GM23338 (cell line): ENCODE measurements around the gene SUPT3H. TPM values are rescaled to one million over a fixed set of nuclear protein-coding genes. Genes with fewer than 3 reads are reported as not detected.

Experiments used
- ATAC-seq: fragments of 200-7000 bp; cut with Tn5 transposase; 3 replicates; pipeline ENCODE4 v1.9.1; 2020
- DNase-seq: peaks from one replicate; pipeline ENCODE4 v3.0.0-alpha.2; 2015; ENCODE audit warnings: low spot score
- H2AFZ ChIP-seq: fragments of 200-600 bp; sonication (generic); 2 replicates; pipeline ENCODE4 v1.8.0; 2016; ENCODE audit warnings: antibody characterized with exemption, mild to moderate bottlenecking, moderate library complexity
- H3F3A ChIP-seq: fragments of 200-600 bp; sonication (generic); replicated peaks from 2 replicates; pipeline ENCODE4 v1.8.0; 2017; ENCODE audit warnings: antibody characterized with exemption, mixed run types, low read depth
- H3K27ac ChIP-seq: fragments of 200-600 bp; sonication (generic); 2 replicates; pipeline ENCODE4 v1.6.1; 2016; ENCODE audit warnings: low read depth
- H3K27me3 ChIP-seq: fragments of 200-600 bp; sonication (generic); 2 replicates; pipeline ENCODE4 v1.8.0; 2016; ENCODE audit warnings: mild to moderate bottlenecking, mixed run types, moderate library complexity; ENCODE audit not compliant: insufficient read depth
- H3K36me3 ChIP-seq: fragments of 200-600 bp; sonication (generic); 2 replicates; pipeline ENCODE4 v1.8.0; 2016; ENCODE audit warnings: mild to moderate bottlenecking; ENCODE audit not compliant: insufficient read depth
- H3K4me1 ChIP-seq: fragments of 200-600 bp; sonication (generic); 2 replicates; pipeline ENCODE4 v1.8.0; 2016; ENCODE audit warnings: mild to moderate bottlenecking, moderate library complexity; ENCODE audit not compliant: insufficient read depth
- H3K4me2 ChIP-seq: fragments of 200-600 bp; sonication (generic); 2 replicates; pipeline ENCODE4 v1.7.1; 2017; ENCODE audit warnings: mixed run types
- H3K4me3 ChIP-seq: fragments of 200-600 bp; sonication (generic); 2 replicates; pipeline ENCODE4 v1.6.1; 2016; ENCODE audit warnings: mixed run types
- H3K79me2 ChIP-seq: fragments of 200-600 bp; sonication (generic); replicated peaks from 2 replicates; pipeline ENCODE4 v1.8.0; 2017; ENCODE audit warnings: mild to moderate bottlenecking; ENCODE audit not compliant: insufficient read depth
- H3K9me2 ChIP-seq: fragments of 200-600 bp; sonication (generic); 2 replicates; pipeline ENCODE4 v1.8.0; 2017; ENCODE audit not compliant: insufficient read depth
- H4K20me1 ChIP-seq: fragments of 200-600 bp; sonication (generic); replicated peaks from 2 replicates; pipeline ENCODE4 v1.8.0; 2017; ENCODE audit warnings: mild to moderate bottlenecking; ENCODE audit not compliant: insufficient read depth
- H3K27ac Mint-ChIP-seq: 2 replicates; pipeline ENCODE4 v1.8.0; 2020; ENCODE audit warnings: inconsistent platforms, mild to moderate bottlenecking, moderate library complexity, mixed read lengths
- H3K27me3 Mint-ChIP-seq: 3 replicates; pipeline ENCODE4 v1.8.0; 2022; ENCODE audit warnings: low read depth, mild to moderate bottlenecking, moderate library complexity, mixed read lengths, inconsistent platforms; ENCODE audit not compliant: insufficient read depth, poor library complexity
- H3K36me3 Mint-ChIP-seq: 3 replicates; pipeline ENCODE4 v1.8.0; 2021; ENCODE audit warnings: low read depth, mild to moderate bottlenecking, inconsistent platforms, moderate library complexity, mixed read lengths
- H3K4me1 Mint-ChIP-seq: 3 replicates; pipeline ENCODE4 v1.8.0; 2020; ENCODE audit warnings: mild to moderate bottlenecking, inconsistent platforms, mixed read lengths
- H3K4me3 Mint-ChIP-seq: 3 replicates; pipeline ENCODE4 v1.8.0; 2021; ENCODE audit warnings: moderate library complexity, mild to moderate bottlenecking, inconsistent platforms, mixed read lengths
- H3K9me3 Mint-ChIP-seq: 3 replicates; pipeline ENCODE4 v1.8.0; 2020; ENCODE audit warnings: moderate library complexity, mild to moderate bottlenecking, inconsistent platforms, mixed read lengths
- CREB1 ChIP-seq: fragments of 250-450 bp; sonication (Bioruptor Pico); IDR thresholded peaks from 2 replicates; pipeline ENCODE4 v1.5.0; 2020; ENCODE audit warnings: low read depth, mild to moderate bottlenecking, moderate library complexity
- ETS1 ChIP-seq: IDR thresholded peaks from 2 replicates; pipeline ENCODE4 v1.6.1; 2016; ENCODE audit warnings: antibody characterized with exemption
- EZH2 ChIP-seq: fragments of 200-600 bp; sonication (generic); IDR thresholded peaks from one replicate; pipeline ENCODE4 v1.8.0; 2017; ENCODE audit warnings: antibody characterized with exemption, mild to moderate bottlenecking, low read depth; ENCODE audit not compliant: unreplicated experiment
- EZH2phosphoT487 ChIP-seq: fragments of 200-600 bp; sonication (generic); IDR thresholded peaks from one replicate; pipeline ENCODE4 v1.8.1; 2018; ENCODE audit warnings: antibody characterized with exemption; ENCODE audit not compliant: unreplicated experiment
- NANOG ChIP-seq: IDR thresholded peaks from 2 replicates; pipeline ENCODE4 v1.6.1; 2016; ENCODE audit warnings: antibody characterized with exemption, borderline replicate concordance
- STAT1 ChIP-seq: IDR thresholded peaks from one replicate; pipeline ENCODE4 v1.6.1; 2016; ENCODE audit warnings: antibody characterized with exemption; ENCODE audit not compliant: unreplicated experiment
- ZNF114 ChIP-seq: fragments of 250-450 bp; sonication (Bioruptor Pico); IDR thresholded peaks from 2 replicates; pipeline ENCODE4 v1.5.0; 2020; ENCODE audit warnings: mild to moderate bottlenecking, moderate library complexity
- ZNF331 ChIP-seq: fragments of 250-450 bp; sonication (Bioruptor Pico); IDR thresholded peaks from 2 replicates; pipeline ENCODE4 v1.5.0; 2020; ENCODE audit warnings: low read depth, mild to moderate bottlenecking, moderate library complexity
- polyA plus RNA-seq: library from polyadenylated mRNA; unstranded; fragments of >200 nt; fragmentation: Nextera tagmentation; extraction: Ambion mirVana; gene quantifications from 2 replicates; pipeline ENCODE4 v1.2.1, GENCODE V29; 2016
- total RNA-seq: library from RNA; depleted of rRNA; stranded (reverse); fragments of >200 nt; shearing (Covaris generic); gene quantifications from 2 replicates; pipeline ENCODE4 v1.2.3, GENCODE V29; 2014
- TF ChIP-seq, protein P1 (sequence below), 2 experiments: fragments of 200-600 bp in 1 of 2; sonication (generic) in 1 of 2; conservative IDR thresholded peaks; 2 replicates each; pipeline versions ENCODE4 v1.5.1 to v1.6.1; 2016 to 2017; ENCODE audit warnings: antibody characterized with exemption in 2 of 2, low read depth in 2 of 2, mild to moderate bottlenecking in 2 of 2, moderate library complexity in 1 of 2
- TF ChIP-seq, protein P2 (sequence below): fragments of 250-450 bp; sonication (Bioruptor Pico); IDR thresholded peaks from 2 replicates; pipeline ENCODE4 v1.5.0; 2020; ENCODE audit warnings: mild to moderate bottlenecking, moderate library complexity
- TF ChIP-seq, protein P3 (sequence below): IDR thresholded peaks from one replicate; pipeline ENCODE4 v1.6.1; 2018; ENCODE audit warnings: antibody characterized with exemption; ENCODE audit not compliant: unreplicated experiment

SUPT3H gene
- total and polyA plus RNA-seq, 2 experiments from 2014 or later: 11.4 to 30.1 TPM

- TF ChIP-seq, protein P1, sequence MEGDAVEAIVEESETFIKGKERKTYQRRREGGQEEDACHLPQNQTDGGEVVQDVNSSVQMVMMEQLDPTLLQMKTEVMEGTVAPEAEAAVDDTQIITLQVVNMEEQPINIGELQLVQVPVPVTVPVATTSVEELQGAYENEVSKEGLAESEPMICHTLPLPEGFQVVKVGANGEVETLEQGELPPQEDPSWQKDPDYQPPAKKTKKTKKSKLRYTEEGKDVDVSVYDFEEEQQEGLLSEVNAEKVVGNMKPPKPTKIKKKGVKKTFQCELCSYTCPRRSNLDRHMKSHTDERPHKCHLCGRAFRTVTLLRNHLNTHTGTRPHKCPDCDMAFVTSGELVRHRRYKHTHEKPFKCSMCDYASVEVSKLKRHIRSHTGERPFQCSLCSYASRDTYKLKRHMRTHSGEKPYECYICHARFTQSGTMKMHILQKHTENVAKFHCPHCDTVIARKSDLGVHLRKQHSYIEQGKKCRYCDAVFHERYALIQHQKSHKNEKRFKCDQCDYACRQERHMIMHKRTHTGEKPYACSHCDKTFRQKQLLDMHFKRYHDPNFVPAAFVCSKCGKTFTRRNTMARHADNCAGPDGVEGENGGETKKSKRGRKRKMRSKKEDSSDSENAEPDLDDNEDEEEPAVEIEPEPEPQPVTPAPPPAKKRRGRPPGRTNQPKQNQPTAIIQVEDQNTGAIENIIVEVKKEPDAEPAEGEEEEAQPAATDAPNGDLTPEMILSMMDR (conservative IDR thresholded peaks at IDR 0.05; ENCODE audit: low read depth in 2 of 2): no peak
- TF ChIP-seq ZNF331 (CRISPR knock-in tag) (no peak), ZNF114 (CRISPR knock-in tag) (no peak), NANOG (no peak), CREB1 (no peak), ETS1 (no peak), STAT1 (no peak), EZH2 (no peak), EZH2phosphoT487 (no peak)
- TF ChIP-seq, protein P2, sequence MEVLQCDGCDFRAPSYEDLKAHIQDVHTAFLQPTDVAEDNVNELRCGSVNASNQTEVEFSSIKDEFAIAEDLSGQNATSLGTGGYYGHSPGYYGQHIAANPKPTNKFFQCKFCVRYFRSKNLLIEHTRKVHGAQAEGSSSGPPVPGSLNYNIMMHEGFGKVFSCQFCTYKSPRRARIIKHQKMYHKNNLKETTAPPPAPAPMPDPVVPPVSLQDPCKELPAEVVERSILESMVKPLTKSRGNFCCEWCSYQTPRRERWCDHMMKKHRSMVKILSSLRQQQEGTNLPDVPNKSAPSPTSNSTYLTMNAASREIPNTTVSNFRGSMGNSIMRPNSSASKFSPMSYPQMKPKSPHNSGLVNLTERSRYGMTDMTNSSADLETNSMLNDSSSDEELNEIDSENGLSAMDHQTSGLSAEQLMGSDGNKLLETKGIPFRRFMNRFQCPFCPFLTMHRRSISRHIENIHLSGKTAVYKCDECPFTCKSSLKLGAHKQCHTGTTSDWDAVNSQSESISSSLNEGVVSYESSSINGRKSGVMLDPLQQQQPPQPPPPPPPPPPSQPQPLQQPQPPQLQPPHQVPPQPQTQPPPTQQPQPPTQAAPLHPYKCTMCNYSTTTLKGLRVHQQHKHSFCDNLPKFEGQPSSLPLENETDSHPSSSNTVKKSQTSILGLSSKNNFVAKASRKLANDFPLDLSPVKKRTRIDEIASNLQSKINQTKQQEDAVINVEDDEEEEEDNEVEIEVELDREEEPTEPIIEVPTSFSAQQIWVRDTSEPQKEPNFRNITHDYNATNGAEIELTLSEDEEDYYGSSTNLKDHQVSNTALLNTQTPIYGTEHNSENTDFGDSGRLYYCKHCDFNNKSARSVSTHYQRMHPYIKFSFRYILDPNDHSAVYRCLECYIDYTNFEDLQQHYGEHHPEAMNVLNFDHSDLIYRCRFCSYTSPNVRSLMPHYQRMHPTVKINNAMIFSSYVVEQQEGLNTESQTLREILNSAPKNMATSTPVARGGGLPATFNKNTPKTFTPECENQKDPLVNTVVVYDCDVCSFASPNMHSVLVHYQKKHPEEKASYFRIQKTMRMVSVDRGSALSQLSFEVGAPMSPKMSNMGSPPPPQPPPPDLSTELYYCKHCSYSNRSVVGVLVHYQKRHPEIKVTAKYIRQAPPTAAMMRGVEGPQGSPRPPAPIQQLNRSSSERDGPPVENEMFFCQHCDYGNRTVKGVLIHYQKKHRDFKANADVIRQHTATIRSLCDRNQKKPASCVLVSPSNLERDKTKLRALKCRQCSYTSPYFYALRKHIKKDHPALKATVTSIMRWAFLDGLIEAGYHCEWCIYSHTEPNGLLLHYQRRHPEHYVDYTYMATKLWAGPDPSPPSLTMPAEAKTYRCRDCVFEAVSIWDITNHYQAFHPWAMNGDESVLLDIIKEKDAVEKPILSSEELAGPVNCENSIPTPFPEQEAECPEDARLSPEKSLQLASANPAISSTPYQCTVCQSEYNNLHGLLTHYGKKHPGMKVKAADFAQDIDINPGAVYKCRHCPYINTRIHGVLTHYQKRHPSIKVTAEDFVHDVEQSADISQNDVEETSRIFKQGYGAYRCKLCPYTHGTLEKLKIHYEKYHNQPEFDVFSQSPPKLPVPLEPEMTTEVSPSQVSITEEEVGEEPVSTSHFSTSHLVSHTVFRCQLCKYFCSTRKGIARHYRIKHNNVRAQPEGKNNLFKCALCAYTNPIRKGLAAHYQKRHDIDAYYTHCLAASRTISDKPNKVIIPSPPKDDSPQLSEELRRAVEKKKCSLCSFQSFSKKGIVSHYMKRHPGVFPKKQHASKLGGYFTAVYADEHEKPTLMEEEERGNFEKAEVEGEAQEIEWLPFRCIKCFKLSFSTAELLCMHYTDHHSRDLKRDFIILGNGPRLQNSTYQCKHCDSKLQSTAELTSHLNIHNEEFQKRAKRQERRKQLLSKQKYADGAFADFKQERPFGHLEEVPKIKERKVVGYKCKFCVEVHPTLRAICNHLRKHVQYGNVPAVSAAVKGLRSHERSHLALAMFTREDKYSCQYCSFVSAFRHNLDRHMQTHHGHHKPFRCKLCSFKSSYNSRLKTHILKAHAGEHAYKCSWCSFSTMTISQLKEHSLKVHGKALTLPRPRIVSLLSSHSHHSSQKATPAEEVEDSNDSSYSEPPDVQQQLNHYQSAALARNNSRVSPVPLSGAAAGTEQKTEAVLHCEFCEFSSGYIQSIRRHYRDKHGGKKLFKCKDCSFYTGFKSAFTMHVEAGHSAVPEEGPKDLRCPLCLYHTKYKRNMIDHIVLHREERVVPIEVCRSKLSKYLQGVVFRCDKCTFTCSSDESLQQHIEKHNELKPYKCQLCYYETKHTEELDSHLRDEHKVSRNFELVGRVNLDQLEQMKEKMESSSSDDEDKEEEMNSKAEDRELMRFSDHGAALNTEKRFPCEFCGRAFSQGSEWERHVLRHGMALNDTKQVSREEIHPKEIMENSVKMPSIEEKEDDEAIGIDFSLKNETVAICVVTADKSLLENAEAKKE (CRISPR knock-in tag): no peak
- TF ChIP-seq, protein P3, sequence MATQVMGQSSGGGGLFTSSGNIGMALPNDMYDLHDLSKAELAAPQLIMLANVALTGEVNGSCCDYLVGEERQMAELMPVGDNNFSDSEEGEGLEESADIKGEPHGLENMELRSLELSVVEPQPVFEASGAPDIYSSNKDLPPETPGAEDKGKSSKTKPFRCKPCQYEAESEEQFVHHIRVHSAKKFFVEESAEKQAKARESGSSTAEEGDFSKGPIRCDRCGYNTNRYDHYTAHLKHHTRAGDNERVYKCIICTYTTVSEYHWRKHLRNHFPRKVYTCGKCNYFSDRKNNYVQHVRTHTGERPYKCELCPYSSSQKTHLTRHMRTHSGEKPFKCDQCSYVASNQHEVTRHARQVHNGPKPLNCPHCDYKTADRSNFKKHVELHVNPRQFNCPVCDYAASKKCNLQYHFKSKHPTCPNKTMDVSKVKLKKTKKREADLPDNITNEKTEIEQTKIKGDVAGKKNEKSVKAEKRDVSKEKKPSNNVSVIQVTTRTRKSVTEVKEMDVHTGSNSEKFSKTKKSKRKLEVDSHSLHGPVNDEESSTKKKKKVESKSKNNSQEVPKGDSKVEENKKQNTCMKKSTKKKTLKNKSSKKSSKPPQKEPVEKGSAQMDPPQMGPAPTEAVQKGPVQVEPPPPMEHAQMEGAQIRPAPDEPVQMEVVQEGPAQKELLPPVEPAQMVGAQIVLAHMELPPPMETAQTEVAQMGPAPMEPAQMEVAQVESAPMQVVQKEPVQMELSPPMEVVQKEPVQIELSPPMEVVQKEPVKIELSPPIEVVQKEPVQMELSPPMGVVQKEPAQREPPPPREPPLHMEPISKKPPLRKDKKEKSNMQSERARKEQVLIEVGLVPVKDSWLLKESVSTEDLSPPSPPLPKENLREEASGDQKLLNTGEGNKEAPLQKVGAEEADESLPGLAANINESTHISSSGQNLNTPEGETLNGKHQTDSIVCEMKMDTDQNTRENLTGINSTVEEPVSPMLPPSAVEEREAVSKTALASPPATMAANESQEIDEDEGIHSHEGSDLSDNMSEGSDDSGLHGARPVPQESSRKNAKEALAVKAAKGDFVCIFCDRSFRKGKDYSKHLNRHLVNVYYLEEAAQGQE: no peak
- H3K4me1 Mint-ChIP-seq: peaks cover 6% of the 10 kb centered on the region
Measured at GRCh38 chr6:45366534-45366933, 11.2 kb downstream of the SUPT3H start.

More at GRCh38 chr6:45366534-45366933, 11.2 kb downstream of the SUPT3H start:
- Histone ChIP-seq H2AFZ (no peak overlapping the region), H3F3A (no peaks in the 10 kb centered on the region), H4K20me1 (peaks cover 3% of the 10 kb centered on the region; the same call in 1 of the 2 replicates), H3K27ac (no peak overlapping the region), H3K4me2 (no peak overlapping the region), H3K36me3 (no peaks in the 10 kb centered on the region), H3K79me2 (peaks cover 45% of the 10 kb centered on the region), H3K4me3 (no peak overlapping the region), H3K9me2 (no peaks in the 10 kb centered on the region), H3K27me3 (no peaks in the 10 kb centered on the region), H3K4me1 (peaks cover 8% of the 10 kb centered on the region; the same call in 1 of the 2 replicates)
- Mint-ChIP-seq H3K9me3 (no peaks in the 10 kb centered on the region), H3K27me3 (no peaks in the 10 kb centered on the region), H3K4me3 (no peak overlapping the region), H3K36me3 (no peaks in the 10 kb centered on the region), H3K27ac (no peak overlapping the region)
- ATAC-seq (no peak), DNase-seq (no peak)
